GM19438 (cell line): ENCODE results near the gene GALNT2.

Source experiments
- ATAC-seq: cut with Tn5 transposase; IDR thresholded peaks from one replicate; pipeline ENCODE4 v1.9.1; 2021; ENCODE audit warnings: low read depth; ENCODE audit not compliant: unreplicated experiment

GALNT2 gene

GRCh38 chr1:230109066-230109465, 42.0 kb downstream of the GALNT2 start:
- ATAC-seq, result no peak

- ATAC-seq, result peak; percentile 75
Measured at GRCh38 chr1:230109895-230110667, 43.0 kb downstream of the GALNT2 start.

- ATAC-seq, result no peak
Measured at GRCh38 chr1:230110971-230111370, 43.9 kb downstream of the GALNT2 start.

- no peak for ATAC-seq
Measured at GRCh38 chr1:230112131-230112701, 45.2 kb downstream of the GALNT2 start.

- no peak for ATAC-seq
Measured at GRCh38 chr1:230112782-230113181, 45.7 kb downstream of the GALNT2 start.

GRCh38 chr1:230113235-230113592, 46.2 kb downstream of the GALNT2 start:
- no peak for ATAC-seq

- no peak for ATAC-seq
Measured at GRCh38 chr1:230113593-230114236, 46.7 kb downstream of the GALNT2 start.

GRCh38 chr1:230114237-230114651, 47.2 kb downstream of the GALNT2 start:
- no peak for ATAC-seq

- ATAC-seq, result no peak
Measured at GRCh38 chr1:230117694-230118093, 50.7 kb downstream of the GALNT2 start.

GRCh38 chr1:230119340-230119739, 52.3 kb downstream of the GALNT2 start:
- no peak for ATAC-seq

GRCh38 chr1:230120289-230120920, 53.4 kb downstream of the GALNT2 start:
- ATAC-seq, result no peak

- ATAC-seq, result no peak
Measured at GRCh38 chr1:230120921-230121381, 53.9 kb downstream of the GALNT2 start.

GRCh38 chr1:230121950-230122349, 54.9 kb downstream of the GALNT2 start:
- no peak for ATAC-seq

GRCh38 chr1:230122366-230123279, 55.6 kb downstream of the GALNT2 start:
- ATAC-seq, result no peak

GRCh38 chr1:230123280-230124185, 56.5 kb downstream of the GALNT2 start:
- ATAC-seq, result peak; percentile 78

- ATAC-seq, result no peak
Measured at GRCh38 chr1:230124186-230125128, 57.4 kb downstream of the GALNT2 start.

- ATAC-seq, result no peak
Measured at GRCh38 chr1:230125141-230125540, 58.1 kb downstream of the GALNT2 start.
